Fibroblast of lung (primary cell): Measurements from ENCODE around the gene SCYL1. TPM values are rescaled to one million over a fixed set of nuclear protein-coding genes. Genes with fewer than 3 reads are reported as not detected.
A peak's percentile ranks its signal among the peaks of the same experiment; 100 is the strongest.

Experiments
- DNase-seq, 2 donors: peaks; one replicate each; pipeline versions ENCODE4 v3.0.0 to v3.0.0-alpha.2; 2010; ENCODE audit warnings: low read depth in 2 of 2
- H2AFZ ChIP-seq: 2 replicates; pipeline ENCODE4 v1.5.1; 2012; ENCODE audit warnings: low read length, control low read depth, inconsistent platforms
- H3K27ac ChIP-seq: 2 replicates; pipeline ENCODE4 v1.5.1; 2011; ENCODE audit warnings: low read length, control low read depth; ENCODE audit not compliant: insufficient read depth
- H3K27me3 ChIP-seq: 2 replicates; pipeline ENCODE4 v1.5.1; 2011; ENCODE audit warnings: mild to moderate bottlenecking, low read length; ENCODE audit not compliant: control insufficient read depth, insufficient read depth
- H3K36me3 ChIP-seq: 2 replicates; pipeline ENCODE4 v1.5.1; 2011; ENCODE audit warnings: low read length; ENCODE audit not compliant: control insufficient read depth, insufficient read depth
- H3K4me1 ChIP-seq: 2 replicates; pipeline ENCODE4 v1.5.1; 2011; ENCODE audit warnings: low read length; ENCODE audit not compliant: control insufficient read depth, insufficient read depth; ENCODE audit errors: extremely low read depth
- H3K4me2 ChIP-seq: 2 replicates; pipeline ENCODE4 v1.5.1; 2011; ENCODE audit warnings: low read length, control low read depth; ENCODE audit not compliant: insufficient read depth; ENCODE audit errors: extremely low read depth
- H3K4me3 ChIP-seq, 4 experiments: fragments of 200-600 bp in 1 of 4; sonication (generic) in 1 of 4; replicated peaks in 1 of 4; 2 replicates each; pipeline ENCODE4 v1.5.1; 2011 to 2016; ENCODE audit warnings: low read length in 4 of 4, low read depth in 3 of 4, mild to moderate bottlenecking in 3 of 4, control low read depth in 2 of 4, inconsistent platforms in 1 of 4, mixed read lengths in 1 of 4; ENCODE audit not compliant: insufficient read depth in 1 of 4; ENCODE audit errors: control extremely low read depth in 1 of 4
- H3K79me2 ChIP-seq: 2 replicates; pipeline ENCODE4 v1.5.1; 2012; ENCODE audit warnings: mild to moderate bottlenecking, low read length, inconsistent platforms; ENCODE audit not compliant: control insufficient read depth, insufficient read depth
- H3K9ac ChIP-seq: 2 replicates; pipeline ENCODE4 v1.5.1; 2011; ENCODE audit warnings: mild to moderate bottlenecking, low read length, control low read depth; ENCODE audit not compliant: insufficient read depth
- H3K9me3 ChIP-seq: 2 replicates; pipeline ENCODE4 v1.5.1; 2012; ENCODE audit warnings: low read depth, low read length; ENCODE audit not compliant: control insufficient read depth, insufficient read depth
- H4K20me1 ChIP-seq: 2 replicates; pipeline ENCODE4 v1.5.1; 2011; ENCODE audit warnings: low read length; ENCODE audit not compliant: control insufficient read depth, insufficient read depth; ENCODE audit errors: extremely low read depth
- EZH2 ChIP-seq: IDR thresholded peaks from 2 replicates; pipeline ENCODE4 v1.5.1; 2012; ENCODE audit warnings: low read length, control low read depth, mild to moderate bottlenecking; ENCODE audit errors: missing control alignments
- polyA plus RNA-seq, 2 donors: library from polyadenylated mRNA; depleted of rRNA in 1 of 2; stranded (reverse) in 1 of 2; unstranded in 1 of 2; fragments of >200 nt; gene quantifications; 2 replicates each; pipeline ENCODE4 v1.2.1, GENCODE V29; 2011 to 2012; ENCODE audit warnings: missing spikeins in 1 of 2
- total RNA-seq: library from RNA; depleted of rRNA; stranded (reverse); fragments of >200 nt; gene quantifications from 2 replicates; pipeline ENCODE4 v1.2.1, GENCODE V29; 2014
- TF ChIP-seq, protein P1 (sequence below), 2 donors: IDR thresholded peaks in 1 of 2; conservative IDR thresholded peaks in 1 of 2; 1 replicate in 1 of 2; 2 replicates in 1 of 2; pipeline ENCODE4 v1.5.1; 2011 to 2012; ENCODE audit warnings: low read length in 2 of 2, control low read depth in 1 of 2, inconsistent platforms in 1 of 2, low read depth in 1 of 2, mild to moderate bottlenecking in 1 of 2

Gene SCYL1
- total and polyA plus RNA-seq, 2 donors (not counting 1 experiment from before 2014, with no cell fraction given), result 58.2 to 84.6 TPM

DNA sequence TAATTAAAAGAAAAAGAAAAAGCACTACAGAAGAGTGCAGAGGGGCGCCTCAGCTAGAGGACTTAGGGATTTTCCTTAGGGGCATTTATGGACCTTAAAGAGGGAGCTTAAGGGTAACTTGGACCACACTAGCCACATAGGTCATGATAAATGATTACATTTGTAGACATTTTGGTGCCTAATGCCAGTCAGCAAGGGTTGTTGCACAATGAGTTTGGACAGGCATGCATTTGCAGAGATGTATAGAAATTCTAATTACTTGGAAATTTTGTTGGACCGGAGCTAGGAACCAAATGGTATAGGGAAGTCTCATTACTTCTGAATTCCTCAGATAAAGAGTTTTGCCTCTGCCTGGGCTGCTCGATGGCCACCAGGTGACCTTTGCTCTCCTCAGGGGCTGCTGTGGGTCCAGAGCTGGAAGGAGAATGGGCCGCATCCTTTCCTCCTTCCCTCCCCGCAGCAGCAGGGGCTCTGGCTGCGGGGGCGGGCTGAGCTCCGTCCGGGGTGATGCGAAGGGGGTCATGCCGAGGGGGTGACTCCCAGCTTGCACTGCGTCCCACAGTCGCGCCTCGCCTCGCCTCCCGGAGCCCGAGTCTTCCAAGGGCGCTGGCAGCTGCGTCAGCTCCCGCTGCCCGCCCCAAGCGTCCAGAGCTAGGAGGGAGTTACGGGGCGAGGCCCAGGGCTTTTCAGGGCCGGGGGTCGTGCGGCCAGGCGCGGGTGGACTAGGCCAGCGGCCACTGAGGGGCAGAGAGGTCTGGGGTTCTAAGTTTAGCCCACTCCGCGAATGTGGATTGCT lies 46.3 kb upstream of the SCYL1 start:
- Histone ChIP-seq H3K9me3 (no peaks in the 10 kb centered on the region), H2AFZ (no peak overlapping the region), H3K27ac (peak overlapping the region; percentile 99), H4K20me1 (no peaks in the 10 kb centered on the region), H3K9ac (peak overlapping the region; percentile 93), H3K4me1 (peaks cover 25% of the 10 kb centered on the region), H3K79me2 (peaks cover 45% of the 10 kb centered on the region), H3K4me3 (peak overlapping the region; percentile 9 to 79 (median 30)), H3K27me3 (no peaks in the 10 kb centered on the region), H3K4me2 (peak overlapping the region; percentile 93), H3K36me3 (no peaks in the 10 kb centered on the region)
- DNase-seq, result peak; percentile 53 to 70
- TF ChIP-seq EZH2, result no peak
- TF ChIP-seq, protein P1, sequence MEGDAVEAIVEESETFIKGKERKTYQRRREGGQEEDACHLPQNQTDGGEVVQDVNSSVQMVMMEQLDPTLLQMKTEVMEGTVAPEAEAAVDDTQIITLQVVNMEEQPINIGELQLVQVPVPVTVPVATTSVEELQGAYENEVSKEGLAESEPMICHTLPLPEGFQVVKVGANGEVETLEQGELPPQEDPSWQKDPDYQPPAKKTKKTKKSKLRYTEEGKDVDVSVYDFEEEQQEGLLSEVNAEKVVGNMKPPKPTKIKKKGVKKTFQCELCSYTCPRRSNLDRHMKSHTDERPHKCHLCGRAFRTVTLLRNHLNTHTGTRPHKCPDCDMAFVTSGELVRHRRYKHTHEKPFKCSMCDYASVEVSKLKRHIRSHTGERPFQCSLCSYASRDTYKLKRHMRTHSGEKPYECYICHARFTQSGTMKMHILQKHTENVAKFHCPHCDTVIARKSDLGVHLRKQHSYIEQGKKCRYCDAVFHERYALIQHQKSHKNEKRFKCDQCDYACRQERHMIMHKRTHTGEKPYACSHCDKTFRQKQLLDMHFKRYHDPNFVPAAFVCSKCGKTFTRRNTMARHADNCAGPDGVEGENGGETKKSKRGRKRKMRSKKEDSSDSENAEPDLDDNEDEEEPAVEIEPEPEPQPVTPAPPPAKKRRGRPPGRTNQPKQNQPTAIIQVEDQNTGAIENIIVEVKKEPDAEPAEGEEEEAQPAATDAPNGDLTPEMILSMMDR (conservative IDR thresholded peaks at IDR 0.05 in 1 of 2, IDR thresholded peaks at IDR 0.05 in 1 of 2; ENCODE audit: low read depth in 1 of 2, low read length in 2 of 2), result no peak

DNA sequence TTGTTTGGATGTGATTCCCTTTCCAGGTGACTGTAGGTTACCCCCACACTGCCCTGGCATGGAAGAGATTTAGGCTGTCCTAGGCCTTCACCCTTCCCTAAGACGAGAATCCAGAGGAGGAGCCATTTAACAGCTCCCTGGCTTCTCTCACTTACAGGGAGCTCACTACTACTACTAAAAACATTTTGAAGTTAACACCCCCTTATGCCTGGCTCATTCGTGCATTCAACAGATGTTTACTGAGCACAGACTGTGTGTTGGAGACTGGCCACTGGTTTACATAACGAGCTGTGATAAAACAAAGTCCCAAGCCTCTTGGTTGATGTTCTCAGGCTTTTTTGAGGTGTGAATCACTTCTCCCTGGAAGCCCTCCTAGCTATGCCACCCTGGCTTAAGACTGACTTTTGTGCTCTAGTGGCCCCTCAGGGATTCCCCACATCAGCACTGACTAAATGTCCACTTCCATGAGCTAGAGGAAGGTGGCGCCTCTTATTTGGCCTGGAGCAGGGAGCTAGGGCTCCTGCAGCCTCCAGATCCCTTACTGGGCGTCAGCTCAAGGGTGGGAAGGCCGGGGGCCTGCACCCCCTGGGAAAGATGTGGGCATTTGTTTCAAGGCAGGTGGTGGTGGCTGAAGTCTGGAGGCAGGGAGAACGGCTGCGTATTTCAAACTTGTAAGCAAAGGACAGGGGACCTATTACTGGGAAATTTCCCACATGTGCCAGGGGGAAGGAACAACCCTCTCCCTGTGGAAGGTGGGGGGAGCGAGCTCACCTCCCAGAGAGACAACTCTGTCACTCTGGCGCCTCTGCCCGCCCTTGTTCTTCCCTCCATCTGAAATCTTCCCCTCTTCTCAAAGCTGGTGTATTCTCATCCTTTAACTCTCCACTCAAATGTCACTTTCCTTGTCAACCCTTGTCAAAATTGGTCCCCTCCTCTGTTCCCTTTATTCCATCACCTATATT lies 45.4 kb upstream of the SCYL1 start:
- Histone ChIP-seq H3K9ac (peak overlapping the region; percentile 93), H3K79me2 (peaks cover 45% of the 10 kb centered on the region), H4K20me1 (no peaks in the 10 kb centered on the region), H3K36me3 (no peaks in the 10 kb centered on the region), H3K27me3 (no peaks in the 10 kb centered on the region), H3K27ac (peak overlapping the region; percentile 99), H3K4me2 (peak overlapping the region; percentile 93), H3K4me1 (peaks cover 25% of the 10 kb centered on the region), H2AFZ (no peak overlapping the region), H3K4me3 (peak overlapping the region; percentile 9 to 79 (median 20)), H3K9me3 (no peaks in the 10 kb centered on the region)
- TF ChIP-seq, protein P1 (conservative IDR thresholded peaks at IDR 0.05 in 1 of 2, IDR thresholded peaks at IDR 0.05 in 1 of 2; ENCODE audit: low read depth in 1 of 2, low read length in 2 of 2), result peak; percentile 41 to 60
- TF ChIP-seq EZH2, result no peak
- peak; percentile 89 to 93 for DNase-seq

DNA sequence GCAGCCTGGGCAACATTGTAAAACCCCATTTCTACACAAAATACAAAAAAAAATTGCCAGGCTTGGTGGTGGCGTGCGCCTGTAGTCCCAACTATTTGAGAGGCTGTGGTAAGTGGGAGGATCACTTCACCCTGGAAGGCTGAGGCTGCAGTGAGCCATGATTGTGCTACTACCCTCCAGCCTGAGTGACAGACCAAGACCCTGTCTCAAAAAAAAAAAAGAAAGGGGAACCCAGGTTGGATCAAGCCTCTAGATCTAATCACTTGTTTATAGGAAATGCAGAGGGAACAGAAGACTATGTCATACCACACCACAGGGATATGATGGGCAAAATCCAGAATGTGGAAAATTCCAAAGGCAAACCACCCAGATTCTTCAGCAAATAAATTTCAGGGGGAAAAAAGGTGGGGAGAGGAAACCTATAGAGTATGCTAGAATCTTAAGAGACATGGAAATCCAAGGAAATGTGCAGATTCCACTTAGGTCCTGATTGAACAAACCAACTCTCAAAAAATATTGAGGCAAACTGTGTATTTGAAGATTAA lies 42.5 kb upstream of the SCYL1 start:
- H3K79me2 ChIP-seq, result peaks cover 32% of the 10 kb centered on the region
- H3K36me3 ChIP-seq, result no peaks in the 10 kb centered on the region
- H2AFZ ChIP-seq, result no peak overlapping the region
- no peak overlapping the region for H3K9ac ChIP-seq
- no peaks in the 10 kb centered on the region for H3K9me3 ChIP-seq
- H3K4me2 ChIP-seq, result no peak overlapping the region
- no peak overlapping the region for H3K4me3 ChIP-seq
- H3K4me1 ChIP-seq, result peaks cover 30% of the 10 kb centered on the region
- no peaks in the 10 kb centered on the region for H4K20me1 ChIP-seq
- no peaks in the 10 kb centered on the region for H3K27me3 ChIP-seq
- DNase-seq, result peak in 1 of 2 donors; percentile 53
- H3K27ac ChIP-seq, result peak overlapping the region; percentile 15
- TF ChIP-seq EZH2, result no peak
- TF ChIP-seq, protein P1 (conservative IDR thresholded peaks at IDR 0.05 in 1 of 2, IDR thresholded peaks at IDR 0.05 in 1 of 2; ENCODE audit: low read depth in 1 of 2, low read length in 2 of 2), result no peak
